CD14-positive monocyte (primary cell): ENCODE data around the gene C2CD2. TPM values are rescaled to one million over a fixed set of nuclear protein-coding genes. Genes with fewer than 3 reads are reported as not detected.

Experiments
- DNase-seq, 3 donors: peaks; one replicate each; pipeline ENCODE4 v3.0.0-alpha.2; 2011 to 2022
- H2AFZ ChIP-seq: 2 replicates; pipeline ENCODE4 v1.6.0; 2012; ENCODE audit warnings: mild to moderate bottlenecking, low read depth, low read length, inconsistent platforms; ENCODE audit not compliant: insufficient read depth, poor library complexity, severe bottlenecking
- H3K27ac ChIP-seq, 2 donors: 1 replicate in 1 of 2; 2 replicates in 1 of 2; pipeline ENCODE4 v1.5.1; 2012 to 2013; ENCODE audit warnings: low read length in 2 of 2, control low read depth in 1 of 2, inconsistent platforms in 1 of 2, low read depth in 1 of 2, mild to moderate bottlenecking in 1 of 2
- H3K27me3 ChIP-seq, 2 donors: one replicate each; pipeline versions ENCODE4 v1.6.0 to v1.6.1; 2011 to 2013; ENCODE audit warnings: low read length in 2 of 2; ENCODE audit not compliant: control insufficient read depth in 2 of 2, insufficient read depth in 2 of 2
- H3K36me3 ChIP-seq, 2 donors: replicated peaks in 1 of 2; 1 replicate in 1 of 2; 2 replicates in 1 of 2; pipeline versions ENCODE4 v1.5.1 to v1.6.1; 2012 to 2013; ENCODE audit warnings: low read length in 2 of 2, control low read depth in 1 of 2, inconsistent platforms in 1 of 2, mild to moderate bottlenecking in 1 of 2; ENCODE audit not compliant: insufficient read depth in 2 of 2, control insufficient read depth in 1 of 2
- H3K4me1 ChIP-seq, 2 donors: 1 replicate in 1 of 2; 2 replicates in 1 of 2; pipeline versions ENCODE4 v1.5.1 to v1.6.1; 2012 to 2013; ENCODE audit warnings: low read length in 2 of 2, control low read depth in 1 of 2, inconsistent platforms in 1 of 2, mild to moderate bottlenecking in 1 of 2, moderate library complexity in 1 of 2; ENCODE audit not compliant: insufficient read depth in 2 of 2, control insufficient read depth in 1 of 2
- H3K4me2 ChIP-seq: replicated peaks from 2 replicates; pipeline ENCODE3; 2012; ENCODE audit warnings: low read length, moderate library complexity, mild to moderate bottlenecking; ENCODE audit not compliant: poor library complexity, severe bottlenecking; ENCODE audit errors: extremely low read depth
- H3K4me3 ChIP-seq, 3 experiments: fragments of 200-600 bp in 1 of 3; sonication (generic) in 1 of 3; replicated peaks in 1 of 3; 1 replicate in 2 of 3; 2 replicates in 1 of 3; pipeline ENCODE4 v1.5.1; 2011 to 2013; ENCODE audit warnings: low read length in 3 of 3, mild to moderate bottlenecking in 3 of 3, control low read depth in 2 of 3, low read depth in 2 of 3, inconsistent platforms in 1 of 3, moderate library complexity in 1 of 3
- H3K79me2 ChIP-seq: 2 replicates; pipeline ENCODE4 v1.6.0; 2012; ENCODE audit warnings: mild to moderate bottlenecking, control low read depth, inconsistent platforms, low read length, moderate library complexity; ENCODE audit not compliant: insufficient read depth
- H3K9ac ChIP-seq: 2 replicates; pipeline ENCODE4 v1.6.0; 2017; ENCODE audit warnings: low read length, mild to moderate bottlenecking; ENCODE audit not compliant: insufficient read depth, poor library complexity, severe bottlenecking
- H3K9me3 ChIP-seq, 2 donors: replicated peaks in 1 of 2; 1 replicate in 1 of 2; 2 replicates in 1 of 2; pipeline versions ENCODE4 v1.5.1 to v1.6.1; 2012 to 2013; ENCODE audit warnings: low read length in 2 of 2, control low read depth in 1 of 2; ENCODE audit not compliant: control insufficient read depth in 1 of 2, insufficient read depth in 1 of 2
- H4K20me1 ChIP-seq: 2 replicates; pipeline ENCODE4 v1.6.0; 2012; ENCODE audit warnings: mild to moderate bottlenecking, low read length, control low read depth, moderate library complexity; ENCODE audit not compliant: insufficient read depth
- H3K27ac Mint-ChIP-seq, 7 donors: one replicate each; pipeline ENCODE4 v1.8.0; 2020; ENCODE audit warnings: mild to moderate bottlenecking in 7 of 7, mixed read lengths in 7 of 7, moderate library complexity in 6 of 7, inconsistent platforms in 2 of 7
- H3K27me3 Mint-ChIP-seq, 3 donors: one replicate each; pipeline ENCODE4 v1.8.0; 2021 to 2022; ENCODE audit warnings: low read depth in 3 of 3, mild to moderate bottlenecking in 3 of 3, mixed read lengths in 3 of 3, moderate library complexity in 3 of 3, inconsistent platforms in 1 of 3
- H3K36me3 Mint-ChIP-seq, 2 donors: one replicate each; pipeline ENCODE4 v1.8.0; 2020; ENCODE audit warnings: mixed read lengths in 2 of 2, inconsistent platforms in 1 of 2, mild to moderate bottlenecking in 1 of 2
- H3K4me1 Mint-ChIP-seq: one replicate; pipeline ENCODE4 v1.8.0; 2020; ENCODE audit warnings: mild to moderate bottlenecking, mixed read lengths
- H3K4me3 Mint-ChIP-seq, 2 donors: one replicate each; pipeline ENCODE4 v1.8.0; 2020; ENCODE audit warnings: mild to moderate bottlenecking in 2 of 2, mixed read lengths in 2 of 2, moderate library complexity in 1 of 2
- H3K9me3 Mint-ChIP-seq, 7 donors: one replicate each; pipeline ENCODE4 v1.8.0; 2020 to 2022; ENCODE audit warnings: mixed read lengths in 7 of 7, mild to moderate bottlenecking in 6 of 7, moderate library complexity in 6 of 7, inconsistent platforms in 2 of 7
- WGBS: methylation state at CpG from one replicate; pipeline ENCODE4 v1.1.5; 2013; ENCODE audit warnings: missing lambda C conversion rate; ENCODE audit not compliant: insufficient coverage; 5-methylcytosine and 5-hydroxymethylcytosine counted together
- intact Hi-C, 2 donors: fragments of 100-400 bp; cut with micrococcal nuclease; formaldehyde crosslinking; loops; one replicate each; pipeline versions ENCODE4 v1.15.0 to v1.15.1; 2023
- polyA plus RNA-seq, 3 donors: library from polyadenylated mRNA; depleted of rRNA in 1 of 3; unstranded in 2 of 3; stranded (reverse) in 1 of 3; fragments of 300-500 nt in 2 of 3; fragments of >200 nt in 1 of 3; fragmentation: Illumina TruSeq in 2 of 3; gene quantifications; 1 replicate in 2 of 3; 2 replicates in 1 of 3; pipeline ENCODE4 v1.2.3, GENCODE V29; 2012 to 2021
- TF ChIP-seq, protein P1 (sequence below): fragments of 200-600 bp; IDR thresholded peaks from one replicate; pipeline ENCODE4 v1.8.0; 2022; ENCODE audit warnings: antibody characterized with exemption, mild to moderate bottlenecking

C2CD2 gene
- polyA plus RNA-seq, 3 donors, result 1.4 to 17.0 (median 3.8) TPM

DNA sequence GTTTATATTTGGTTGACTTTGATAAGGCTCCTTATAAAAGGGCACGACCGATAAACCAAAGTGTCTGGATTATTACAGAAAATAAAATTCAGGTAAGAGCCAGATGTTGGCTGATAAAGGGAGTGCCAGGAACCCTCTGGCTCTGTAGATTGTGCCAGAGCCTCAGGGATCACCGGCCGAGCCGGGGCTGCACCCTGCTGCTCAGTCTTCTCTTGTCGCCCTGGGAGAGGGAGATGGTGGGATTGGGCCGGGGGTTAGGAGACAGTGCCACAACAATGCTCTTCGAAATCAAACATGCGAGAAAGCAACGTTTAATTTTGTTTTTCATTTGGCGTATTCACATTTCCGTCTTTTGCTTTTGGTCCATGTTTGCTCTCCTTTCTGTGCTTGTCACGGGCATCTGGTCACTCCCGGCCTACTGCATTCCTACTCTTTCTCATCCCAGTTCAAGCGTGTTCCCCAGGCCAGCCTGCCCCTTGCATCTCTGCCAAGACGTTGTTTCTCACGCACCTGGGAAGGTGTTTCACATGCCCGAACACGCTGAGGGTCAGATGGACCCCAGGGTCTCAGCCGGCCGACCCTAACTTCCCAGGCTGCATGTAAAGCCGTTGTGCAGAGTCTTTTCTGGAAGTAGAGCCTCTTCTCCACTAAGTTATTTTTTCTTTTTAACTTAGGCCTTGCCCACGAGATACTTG lies 18.8 kb upstream of the C2CD2 start:
- Histone ChIP-seq H3K4me3 (no peak overlapping the region), H4K20me1 (no peaks in the 10 kb centered on the region), H2AFZ (no peak overlapping the region), H3K36me3 (no peaks in the 10 kb centered on the region), H3K4me2 (no peak overlapping the region), H3K27ac (no peak overlapping the region), H3K4me1 (peaks cover 8 to 11% of the 10 kb centered on the region in 2 donors), H3K9ac (no peak overlapping the region), H3K27me3 (no peaks in the 10 kb centered on the region), H3K9me3 (no peaks in the 10 kb centered on the region), H3K79me2 (no peaks in the 10 kb centered on the region)
- H3K27me3 Mint-ChIP-seq, result peaks cover 0 to 2% (median 2%) of the 10 kb centered on the region in 3 donors
- no peak overlapping the region for H3K27ac Mint-ChIP-seq
- no peak overlapping the region for H3K4me3 Mint-ChIP-seq
- DNase-seq, result no peak
- no peaks in the 10 kb centered on the region for H3K36me3 Mint-ChIP-seq
- whole genome bisulfite sequencing, result 97% methylated on average over 19 of the region's 23 CpGs
- no peaks in the 10 kb centered on the region for H3K9me3 Mint-ChIP-seq
- intact Hi-C loops, result no loop called here
- H3K4me1 Mint-ChIP-seq, result peaks cover 10% of the 10 kb centered on the region
- TF ChIP-seq, protein P1, sequence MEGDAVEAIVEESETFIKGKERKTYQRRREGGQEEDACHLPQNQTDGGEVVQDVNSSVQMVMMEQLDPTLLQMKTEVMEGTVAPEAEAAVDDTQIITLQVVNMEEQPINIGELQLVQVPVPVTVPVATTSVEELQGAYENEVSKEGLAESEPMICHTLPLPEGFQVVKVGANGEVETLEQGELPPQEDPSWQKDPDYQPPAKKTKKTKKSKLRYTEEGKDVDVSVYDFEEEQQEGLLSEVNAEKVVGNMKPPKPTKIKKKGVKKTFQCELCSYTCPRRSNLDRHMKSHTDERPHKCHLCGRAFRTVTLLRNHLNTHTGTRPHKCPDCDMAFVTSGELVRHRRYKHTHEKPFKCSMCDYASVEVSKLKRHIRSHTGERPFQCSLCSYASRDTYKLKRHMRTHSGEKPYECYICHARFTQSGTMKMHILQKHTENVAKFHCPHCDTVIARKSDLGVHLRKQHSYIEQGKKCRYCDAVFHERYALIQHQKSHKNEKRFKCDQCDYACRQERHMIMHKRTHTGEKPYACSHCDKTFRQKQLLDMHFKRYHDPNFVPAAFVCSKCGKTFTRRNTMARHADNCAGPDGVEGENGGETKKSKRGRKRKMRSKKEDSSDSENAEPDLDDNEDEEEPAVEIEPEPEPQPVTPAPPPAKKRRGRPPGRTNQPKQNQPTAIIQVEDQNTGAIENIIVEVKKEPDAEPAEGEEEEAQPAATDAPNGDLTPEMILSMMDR, result no peak

DNA sequence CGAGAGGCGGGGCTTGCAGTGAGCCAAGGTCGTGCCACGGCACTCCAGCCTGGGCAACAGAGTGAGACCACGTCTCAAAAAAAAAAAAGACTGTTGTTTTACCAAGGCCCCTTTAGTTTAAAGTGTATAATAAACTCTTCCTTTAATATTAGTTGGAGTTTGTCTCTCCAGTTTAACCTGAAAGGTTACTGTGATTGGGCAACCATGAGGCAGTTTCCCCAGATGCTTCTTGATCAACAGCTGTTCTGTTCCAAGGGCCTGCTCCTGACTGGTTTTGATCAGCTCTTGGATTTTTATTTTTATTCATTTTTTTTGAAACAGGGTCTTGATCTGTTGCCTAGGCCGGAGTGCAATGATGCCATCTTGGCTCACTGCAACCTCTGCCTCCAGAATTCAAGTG lies 18.1 kb upstream of the C2CD2 start:
- Mint-ChIP-seq H3K36me3 (no peaks in the 10 kb centered on the region), H3K4me3 (no peak overlapping the region), H3K9me3 (no peaks in the 10 kb centered on the region), H3K27ac (no peak overlapping the region), H3K27me3 (peaks cover 0 to 2% (median 0%) of the 10 kb centered on the region in 3 donors), H3K4me1 (peaks cover 10% of the 10 kb centered on the region)
- Histone ChIP-seq H3K4me3 (no peak overlapping the region), H2AFZ (no peak overlapping the region), H3K27ac (no peak overlapping the region), H3K9me3 (no peaks in the 10 kb centered on the region), H3K27me3 (no peaks in the 10 kb centered on the region), H3K4me1 (peaks cover 8 to 11% of the 10 kb centered on the region in 2 donors), H3K36me3 (no peaks in the 10 kb centered on the region), H4K20me1 (no peaks in the 10 kb centered on the region), H3K9ac (no peak overlapping the region), H3K79me2 (no peaks in the 10 kb centered on the region), H3K4me2 (no peak overlapping the region)
- 97% methylated on average over 3 of the region's 6 CpGs for WGBS
- TF ChIP-seq, protein P1, result no peak
- DNase-seq, result no peak
- intact Hi-C loops, result no loop called here
